HG03025 (cell line): ENCODE measurements around the gene MPHOSPH9.

Experiments used
- ATAC-seq: cut with Tn5 transposase; IDR thresholded peaks from one replicate; pipeline ENCODE4 v1.9.1; 2021; ENCODE audit warnings: mild to moderate bottlenecking, moderate library complexity; ENCODE audit not compliant: unreplicated experiment, low FRiP score

The MPHOSPH9 gene

DNA sequence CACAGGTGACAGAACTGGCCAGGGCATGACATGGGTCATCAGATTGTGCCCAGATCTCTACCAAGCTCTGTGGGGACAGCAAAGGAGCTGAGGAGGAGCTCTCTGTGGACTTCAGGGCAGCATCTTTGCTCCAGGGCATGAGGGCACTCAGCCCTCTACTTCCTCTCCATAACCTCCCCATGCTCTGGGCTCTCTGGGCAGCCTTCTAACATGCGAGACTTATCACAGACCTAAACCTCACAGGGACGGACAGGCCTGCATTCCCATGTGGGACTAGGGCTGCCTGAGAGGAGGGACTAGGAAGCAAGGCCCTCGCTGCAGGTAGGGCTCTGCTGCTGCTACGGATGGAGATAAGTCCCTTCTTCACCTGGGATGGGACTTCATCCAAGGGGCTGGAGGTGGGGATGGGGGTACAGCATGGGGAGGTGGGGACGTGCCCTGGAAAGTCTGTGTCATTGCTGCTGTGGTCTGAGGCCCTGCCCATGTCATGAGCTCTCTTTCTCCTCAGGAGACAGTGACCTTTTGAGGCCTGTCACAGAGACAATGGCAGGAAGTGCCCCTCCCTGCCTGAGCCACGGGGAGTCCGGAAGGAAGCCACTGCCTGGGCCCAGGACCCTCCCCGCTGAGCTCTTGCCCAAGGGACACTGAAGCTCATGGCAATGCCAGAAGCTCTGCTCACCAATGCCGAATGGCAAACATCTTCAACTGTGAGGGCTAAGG is 126.1 kb downstream of the MPHOSPH9 start:
- no peak for ATAC-seq

DNA sequence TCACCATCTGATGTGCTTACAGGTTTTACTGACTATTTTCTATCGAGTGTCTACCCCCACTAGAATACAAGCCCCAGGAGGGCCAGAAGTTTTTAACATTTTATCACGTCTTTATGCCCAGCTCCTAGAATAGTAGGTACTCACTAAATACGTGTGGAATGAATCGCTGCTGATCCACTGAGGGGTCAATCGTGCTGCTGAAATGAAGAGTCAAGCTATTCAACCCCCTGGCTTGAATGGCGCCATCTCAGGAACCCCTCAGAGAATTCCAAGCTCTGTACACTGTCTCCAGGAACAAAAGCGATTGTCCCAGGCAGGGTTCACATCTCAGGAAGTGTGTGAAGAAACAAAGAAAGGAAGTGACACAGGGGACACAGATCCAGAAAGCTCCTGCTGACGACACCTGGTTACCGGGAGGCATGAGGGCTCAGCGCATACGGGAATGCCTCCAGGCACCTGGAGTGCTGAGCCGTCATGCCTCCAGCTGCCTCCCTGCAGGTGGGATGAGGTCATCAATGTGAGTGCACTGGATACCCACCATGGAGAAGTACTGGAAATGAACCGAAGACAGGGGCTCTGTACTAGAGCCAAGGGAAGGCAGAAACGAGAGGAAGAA is 127.6 kb downstream of the MPHOSPH9 start:
- no peak for ATAC-seq

GRCh38 chr12:123104809-123105208 is 128.1 kb downstream of the MPHOSPH9 start:
- no peak for ATAC-seq
